Spleen (tissue), 11 donors: ENCODE data around the gene TSPAN18. TPM values are rescaled to one million over a fixed set of nuclear protein-coding genes. Genes with fewer than 3 reads are reported as not detected.

ENCODE experiments used
- DNase-seq: peaks from one replicate; pipeline ENCODE4 v3.0.0-alpha.2; 2020
- H3K27ac ChIP-seq, 8 donors: fragments of 200-600 bp; sonication (generic) in 7 of 8; 1 replicate in 4 of 8; 2 replicates in 4 of 8; pipeline versions ENCODE4 v1.5.0 to v1.8.0; 2016 to 2021; ENCODE audit warnings: inconsistent platforms in 4 of 8, mild to moderate bottlenecking in 4 of 8, moderate library complexity in 1 of 8
- H3K27me3 ChIP-seq, 7 donors: fragments of 200-600 bp; sonication (generic) in 6 of 7; replicated peaks in 1 of 7; 1 replicate in 4 of 7; 2 replicates in 3 of 7; pipeline versions ENCODE4 v1.5.0 to v1.8.0; 2016 to 2021; ENCODE audit warnings: inconsistent platforms in 3 of 7, mild to moderate bottlenecking in 1 of 7
- H3K36me3 ChIP-seq, 6 donors: fragments of 200-600 bp; sonication (generic) in 5 of 6; 1 replicate in 4 of 6; 2 replicates in 2 of 6; pipeline versions ENCODE4 v1.5.0 to v1.8.0; 2016 to 2021; ENCODE audit warnings: inconsistent platforms in 2 of 6
- H3K4me1 ChIP-seq, 6 donors: fragments of 200-600 bp; sonication (generic) in 5 of 6; 1 replicate in 3 of 6; 2 replicates in 3 of 6; pipeline versions ENCODE4 v1.5.0 to v1.8.0; 2016 to 2021; ENCODE audit warnings: inconsistent platforms in 3 of 6
- H3K4me3 ChIP-seq, 8 donors: fragments of 200-600 bp; sonication (generic) in 7 of 8; 1 replicate in 4 of 8; 2 replicates in 4 of 8; pipeline versions ENCODE4 v1.5.0 to v1.8.0; 2016 to 2021; ENCODE audit warnings: inconsistent platforms in 4 of 8, mild to moderate bottlenecking in 4 of 8, moderate library complexity in 2 of 8
- H3K9me3 ChIP-seq, 8 donors: fragments of 200-600 bp; sonication (generic) in 7 of 8; 1 replicate in 4 of 8; 2 replicates in 4 of 8; pipeline versions ENCODE4 v1.5.0 to v1.8.0; 2016 to 2021; ENCODE audit warnings: inconsistent platforms in 4 of 8
- POLR2A ChIP-seq, 3 donors: fragments of 450-650 bp; IDR thresholded peaks; one replicate each; pipeline ENCODE4 v1.5.1; 2017; ENCODE audit warnings: antibody characterized with exemption in 3 of 3, mild to moderate bottlenecking in 1 of 3
- POLR2AphosphoS5 ChIP-seq, 3 donors: sonication (generic); formaldehyde crosslinking; IDR thresholded peaks; one replicate each; pipeline ENCODE4 v1.5.1; 2017; ENCODE audit warnings: antibody characterized with exemption in 3 of 3
- WGBS, 5 donors: extraction: QIAGEN DNeasy Blood & Tissue Kit in 3 of 5; methylation state at CpG; one replicate each; pipeline versions ENCODE4 v1.1.5 to v1.1.7; 2013 to 2018; 5-methylcytosine and 5-hydroxymethylcytosine counted together
- intact Hi-C: fragments of 100-400 bp; cut with DNase I; formaldehyde crosslinking; loops from one replicate; pipeline ENCODE4 v1.15.0; 2023; ENCODE audit warnings: low total_unique reads
- polyA plus RNA-seq, 3 donors: library from polyadenylated mRNA; stranded (reverse); fragments of 200-250 nt; gene quantifications; one replicate each; pipeline ENCODE4 v1.2.1, GENCODE V29; 2013
- total RNA-seq, 7 donors: library from RNA; depleted of rRNA in 3 of 7; stranded (reverse); fragments of >200 nt in 3 of 7; fragmentation: NEBNext Ultra II Directional in 4 of 7; extraction: Animal tissue kit (Norgen Biotek cat#: 25700) in 4 of 7; gene quantifications; one replicate each; pipeline versions ENCODE4 v1.1.0 to v1.2.1, GENCODE V29; 2016 to 2021
- TF ChIP-seq, protein P1 (sequence below), 11 experiments: fragments of 200-600 bp in 7 of 11; fragments of 450-650 bp in 4 of 11; sonication (generic) in 4 of 11; IDR thresholded peaks in 8 of 11; conservative IDR thresholded peaks in 3 of 11; 1 replicate in 7 of 11; 2 replicates in 4 of 11; pipeline versions ENCODE4 v1.4.0 to v1.8.0; 2016 to 2021; ENCODE audit warnings: antibody characterized with exemption in 11 of 11, inconsistent platforms in 4 of 11, mild to moderate bottlenecking in 1 of 11
- donor health status: healthy with polysubstance abuse.
- donor health status: DM: no; HTN: no; CAD: no; lungs with moderate emphysema.
- donor health status: DM: no; HTN: no; CAD: no.
- donor health status: Bipolar disorder and iron deficiency.
- donor health status: healthy.
- donor health status: DM: no; HTN: no; CAD: no.
- donor health status: DM: yes; HTN: yes; CAD: no.

Gene TSPAN18
- total and polyA plus RNA-seq, 10 donors: 2.1 to 47.5 (median 21.3) TPM

DNA sequence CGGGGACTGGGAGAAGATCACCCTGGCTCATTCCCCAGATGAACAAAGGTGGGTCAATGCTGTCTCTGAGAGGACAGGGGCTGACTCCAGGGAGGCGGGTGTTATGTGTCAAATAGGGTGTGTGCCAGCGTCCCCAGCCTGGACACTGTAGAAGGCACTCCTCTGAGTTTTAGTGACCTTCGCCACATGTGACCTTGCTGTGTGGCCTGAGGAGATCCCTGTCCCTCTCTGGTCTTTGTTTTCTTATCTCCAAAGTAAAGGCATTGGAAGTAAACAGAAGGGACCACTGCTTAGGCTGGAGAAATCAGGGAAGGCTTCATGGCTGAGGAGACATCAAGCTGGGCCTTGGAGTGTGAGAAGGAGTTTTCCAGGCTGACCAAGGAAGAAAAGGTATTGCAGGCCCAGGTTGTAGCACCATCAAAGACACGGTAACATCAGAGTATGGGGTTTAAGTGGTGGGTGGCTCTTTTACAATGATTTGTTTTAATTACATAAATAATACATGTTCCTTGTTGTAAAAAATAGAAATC lies 149.5 kb downstream of the TSPAN18 start:
- intact Hi-C loops: no loop called here
- TF ChIP-seq, protein P1, sequence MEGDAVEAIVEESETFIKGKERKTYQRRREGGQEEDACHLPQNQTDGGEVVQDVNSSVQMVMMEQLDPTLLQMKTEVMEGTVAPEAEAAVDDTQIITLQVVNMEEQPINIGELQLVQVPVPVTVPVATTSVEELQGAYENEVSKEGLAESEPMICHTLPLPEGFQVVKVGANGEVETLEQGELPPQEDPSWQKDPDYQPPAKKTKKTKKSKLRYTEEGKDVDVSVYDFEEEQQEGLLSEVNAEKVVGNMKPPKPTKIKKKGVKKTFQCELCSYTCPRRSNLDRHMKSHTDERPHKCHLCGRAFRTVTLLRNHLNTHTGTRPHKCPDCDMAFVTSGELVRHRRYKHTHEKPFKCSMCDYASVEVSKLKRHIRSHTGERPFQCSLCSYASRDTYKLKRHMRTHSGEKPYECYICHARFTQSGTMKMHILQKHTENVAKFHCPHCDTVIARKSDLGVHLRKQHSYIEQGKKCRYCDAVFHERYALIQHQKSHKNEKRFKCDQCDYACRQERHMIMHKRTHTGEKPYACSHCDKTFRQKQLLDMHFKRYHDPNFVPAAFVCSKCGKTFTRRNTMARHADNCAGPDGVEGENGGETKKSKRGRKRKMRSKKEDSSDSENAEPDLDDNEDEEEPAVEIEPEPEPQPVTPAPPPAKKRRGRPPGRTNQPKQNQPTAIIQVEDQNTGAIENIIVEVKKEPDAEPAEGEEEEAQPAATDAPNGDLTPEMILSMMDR (IDR thresholded peaks at IDR 0.05 in 8 of 11, conservative IDR thresholded peaks at IDR 0.05 in 3 of 11): no peak
- TF ChIP-seq POLR2AphosphoS5 (IDR thresholded peaks at IDR 0.05) (no peak), POLR2A (IDR thresholded peaks at IDR 0.05) (no peak)
- no peak for DNase-seq
- H3K36me3 ChIP-seq: no peaks in the 10 kb centered on the region
- H3K4me3 ChIP-seq: no peak overlapping the region
- no peak overlapping the region for H3K27ac ChIP-seq
- H3K9me3 ChIP-seq: peaks cover 0 to 3% (median 0%) of the 10 kb centered on the region in 8 donors
- no peaks in the 10 kb centered on the region for H3K27me3 ChIP-seq
- WGBS, 5 donors: 89 to 94% (median 91%) methylated on average over 5 of the region's 5 CpGs
- peaks cover 0 to 12% (median 0%) of the 10 kb centered on the region in 6 donors for H3K4me1 ChIP-seq

DNA sequence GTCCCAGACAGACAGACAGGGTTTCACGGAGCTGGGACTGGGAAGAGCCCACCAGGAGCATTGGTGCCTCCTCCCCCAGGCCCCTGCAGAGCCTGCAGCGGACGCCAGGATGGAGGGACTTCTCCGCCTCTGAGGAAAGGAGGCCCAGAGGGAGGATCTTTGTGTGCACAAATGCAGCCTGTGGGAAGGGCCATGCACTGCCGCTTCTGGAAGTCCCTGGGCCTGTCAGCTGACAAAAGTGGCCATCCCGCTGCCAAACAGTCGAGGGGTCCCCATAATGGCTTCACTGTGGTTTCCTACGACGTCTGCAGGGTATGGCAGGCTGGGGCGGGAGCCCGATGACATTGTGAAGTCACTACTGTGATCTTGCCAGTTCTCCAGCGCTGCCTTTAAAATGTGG lies 150.1 kb downstream of the TSPAN18 start:
- Histone ChIP-seq H3K27ac (no peak overlapping the region), H3K27me3 (no peaks in the 10 kb centered on the region), H3K4me3 (no peak overlapping the region), H3K4me1 (peaks cover 0 to 6% (median 0%) of the 10 kb centered on the region in 6 donors), H3K36me3 (no peaks in the 10 kb centered on the region), H3K9me3 (no peaks in the 10 kb centered on the region)
- intact Hi-C loops: no loop called here
- DNase-seq: no peak
- TF ChIP-seq POLR2A (IDR thresholded peaks at IDR 0.05): no peak
- TF ChIP-seq, protein P1 (IDR thresholded peaks at IDR 0.05 in 8 of 11, conservative IDR thresholded peaks at IDR 0.05 in 3 of 11): no peak
- TF ChIP-seq POLR2AphosphoS5 (IDR thresholded peaks at IDR 0.05): no peak
- 77 to 89% (median 80%) methylated on average over 9 to 12 of the region's 12 CpGs for WGBS, 5 donors

DNA sequence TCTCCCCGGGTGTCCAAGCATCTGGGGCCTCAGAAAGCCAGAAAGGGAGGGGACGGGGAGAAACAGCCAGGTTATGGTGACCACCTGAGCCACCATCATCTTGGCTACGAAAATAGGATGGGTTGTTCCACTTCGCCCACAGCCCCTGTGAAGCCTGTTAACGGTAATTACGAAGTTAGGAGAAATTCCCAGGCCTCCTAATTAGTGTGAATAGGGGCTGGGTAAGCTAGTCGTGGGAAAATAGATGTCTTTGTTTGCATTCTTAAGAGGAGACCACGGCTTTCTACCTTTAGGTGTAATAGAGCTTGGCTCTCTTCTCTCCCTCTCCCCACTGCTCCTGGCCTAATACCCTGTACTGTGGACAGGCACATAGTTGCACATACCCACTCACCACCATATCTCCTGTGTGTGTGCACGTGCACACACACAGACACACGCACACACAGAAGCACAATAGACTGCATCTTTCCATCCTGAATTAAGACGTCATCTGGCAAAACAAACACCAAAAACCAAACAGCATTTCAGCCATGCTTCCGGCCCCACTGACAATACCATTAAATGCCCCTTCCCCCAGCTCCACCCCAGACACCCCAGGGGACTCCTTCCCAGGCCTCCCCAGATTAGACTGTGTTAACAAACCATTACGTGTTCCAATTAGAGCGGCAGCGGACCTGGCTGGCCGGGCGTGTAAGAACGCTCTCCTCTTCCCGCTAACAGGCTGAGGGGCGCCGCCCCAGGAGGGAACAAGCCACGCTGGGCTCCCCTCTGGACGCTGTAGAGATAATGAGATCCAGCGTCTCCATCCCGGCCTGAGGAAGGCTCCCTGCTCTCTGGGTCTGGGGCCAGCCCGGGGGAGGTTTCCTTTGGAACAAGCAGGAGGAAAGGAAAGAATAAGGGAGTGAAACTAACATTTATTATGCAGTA lies 151.1 kb downstream of the TSPAN18 start:
- no peak overlapping the region for H3K4me3 ChIP-seq
- intact Hi-C loops: no loop called here
- TF ChIP-seq, protein P1 (IDR thresholded peaks at IDR 0.05 in 8 of 11, conservative IDR thresholded peaks at IDR 0.05 in 3 of 11): no peak
- TF ChIP-seq POLR2AphosphoS5 (IDR thresholded peaks at IDR 0.05) (no peak), POLR2A (IDR thresholded peaks at IDR 0.05) (no peak)
- no peak for DNase-seq
- peaks cover 0 to 11% (median 0%) of the 10 kb centered on the region in 6 donors for H3K4me1 ChIP-seq
- no peaks in the 10 kb centered on the region for H3K9me3 ChIP-seq
- H3K36me3 ChIP-seq: no peaks in the 10 kb centered on the region
- no peaks in the 10 kb centered on the region for H3K27me3 ChIP-seq
- no peak overlapping the region for H3K27ac ChIP-seq
- 71 to 85% (median 78%) methylated on average over 25 to 26 of the region's 26 CpGs for WGBS, 5 donors

DNA sequence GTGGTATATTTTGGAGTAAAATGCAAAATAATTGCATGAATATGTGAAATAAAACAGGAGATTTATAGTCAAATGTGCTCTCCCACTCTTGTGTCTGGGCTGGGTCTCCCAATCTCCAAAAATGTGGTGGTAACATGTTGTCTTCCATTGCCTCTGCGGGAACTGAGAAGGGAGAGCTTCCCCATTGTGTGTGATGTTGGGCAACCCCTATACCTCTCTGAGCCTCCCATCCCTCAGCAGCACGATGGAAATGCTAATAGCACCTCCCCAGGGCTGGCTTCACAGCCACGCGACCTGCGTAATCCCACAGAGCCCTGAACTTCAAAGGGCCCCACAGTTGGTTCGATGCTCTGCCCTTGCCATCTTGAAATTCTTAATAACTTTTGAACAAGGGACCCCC lies 151.9 kb downstream of the TSPAN18 start:
- H3K27ac ChIP-seq: no peak overlapping the region
- TF ChIP-seq POLR2A (IDR thresholded peaks at IDR 0.05) (no peak), POLR2AphosphoS5 (IDR thresholded peaks at IDR 0.05) (no peak)
- TF ChIP-seq, protein P1 (IDR thresholded peaks at IDR 0.05 in 8 of 11, conservative IDR thresholded peaks at IDR 0.05 in 3 of 11): no peak
- WGBS, 5 donors: 76 to 86% (median 77%) methylated on average over 6 of the region's 6 CpGs
- intact Hi-C loops: no loop called here
- peaks cover 0 to 11% (median 0%) of the 10 kb centered on the region in 6 donors for H3K4me1 ChIP-seq
- no peak for DNase-seq
- H3K27me3 ChIP-seq: no peaks in the 10 kb centered on the region
- no peak overlapping the region for H3K4me3 ChIP-seq
- H3K9me3 ChIP-seq: no peaks in the 10 kb centered on the region
- H3K36me3 ChIP-seq: no peaks in the 10 kb centered on the region
